Neural cell (in vitro differentiated cells): ENCODE data around the gene DTD2. TPM values are rescaled to one million over a fixed set of nuclear protein-coding genes. Genes with fewer than 3 reads are reported as not detected.

Experiments
- H2AFZ ChIP-seq: fragments of 200-600, 300-800 bp; sonication (generic), shearing (Covaris generic); 2 replicates; pipeline ENCODE4 v1.6.0; 2014; ENCODE audit warnings: low read depth, mild to moderate bottlenecking, antibody characterized with exemption, low read length, moderate library complexity
- H3F3A ChIP-seq: fragments of 200-600 bp; shearing (Covaris generic); 2 replicates; pipeline ENCODE4 v1.6.1; 2016; ENCODE audit warnings: mild to moderate bottlenecking, moderate library complexity, mixed read lengths, antibody characterized with exemption, low read length; ENCODE audit not compliant: insufficient read depth, poor library complexity, severe bottlenecking
- H3K27ac ChIP-seq: fragments of 200-600, 300-800 bp; sonication (generic), shearing (Covaris generic); 2 replicates; pipeline ENCODE4 v1.5.1; 2014; ENCODE audit warnings: mild to moderate bottlenecking, low read length, moderate library complexity
- H3K27me3 ChIP-seq: fragments of 300-800, 200-600 bp; sonication (generic), shearing (Covaris generic); 2 replicates; pipeline ENCODE4 v1.6.0; 2014; ENCODE audit warnings: mild to moderate bottlenecking, low read depth, low read length, moderate library complexity; ENCODE audit not compliant: insufficient read depth
- H3K36me3 ChIP-seq: fragments of 300-800, 200-600 bp; sonication (generic), shearing (Covaris generic); 2 replicates; pipeline ENCODE4 v1.5.1; 2014; ENCODE audit warnings: mild to moderate bottlenecking, antibody characterized with exemption, low read length, moderate library complexity; ENCODE audit not compliant: insufficient read depth
- H3K4me2 ChIP-seq: fragments of 300-800, 200-600 bp; sonication (generic), shearing (Covaris generic); 2 replicates; pipeline ENCODE4 v1.6.0; 2014; ENCODE audit warnings: mild to moderate bottlenecking, low read length
- H3K4me3 ChIP-seq: fragments of 300-800, 200-600 bp; sonication (generic), shearing (Covaris generic); 2 replicates; pipeline ENCODE4 v1.5.1; 2014; ENCODE audit warnings: mild to moderate bottlenecking, low read length, moderate library complexity
- H3K79me2 ChIP-seq: fragments of 200-600 bp; shearing (Covaris generic); replicated peaks from 2 replicates; pipeline ENCODE4 v1.6.0; 2014; ENCODE audit warnings: mild to moderate bottlenecking, low read length, moderate library complexity; ENCODE audit not compliant: insufficient read depth
- H3K9ac ChIP-seq: fragments of 300-800, 200-600 bp; sonication (generic), shearing (Covaris generic); 2 replicates; pipeline ENCODE4 v1.6.1; 2016; ENCODE audit warnings: mild to moderate bottlenecking, low read length, mixed read lengths
- H3K9me2 ChIP-seq: fragments of 200-600 bp; shearing (Covaris generic); 2 replicates; pipeline ENCODE4 v1.6.1; 2016; ENCODE audit warnings: mild to moderate bottlenecking, low read length, mixed read lengths; ENCODE audit not compliant: insufficient read depth
- H3K9me3 ChIP-seq: fragments of 200-600, 300-800 bp; sonication (generic), shearing (Covaris generic); 2 replicates; pipeline ENCODE4 v1.6.1; 2016; ENCODE audit warnings: mild to moderate bottlenecking, mixed run types, low read length, moderate library complexity, mixed read lengths
- H4K20me1 ChIP-seq: fragments of 200-600 bp; shearing (Covaris generic); 2 replicates; pipeline ENCODE4 v1.6.1; 2016; ENCODE audit warnings: mild to moderate bottlenecking, mixed run types; ENCODE audit not compliant: insufficient read depth
- EP300 ChIP-seq: fragments of 450-650 bp; conservative IDR thresholded peaks from 2 replicates; pipeline ENCODE4 v1.6.1; 2014; ENCODE audit warnings: antibody characterized with exemption, mild to moderate bottlenecking, moderate library complexity; ENCODE audit not compliant: poor library complexity, severe bottlenecking
- EZH2 ChIP-seq: fragments of 200-600, 300-800 bp; shearing (Covaris generic), sonication (generic); IDR thresholded peaks from 2 replicates; pipeline ENCODE4 v1.6.1; 2014; ENCODE audit warnings: antibody characterized with exemption, low read length, borderline replicate concordance, mild to moderate bottlenecking; ENCODE audit not compliant: insufficient read depth, poor library complexity, severe bottlenecking
- MXI1 ChIP-seq: fragments of 450-650 bp; conservative IDR thresholded peaks from 2 replicates; pipeline ENCODE4 v1.6.1; 2014; ENCODE audit warnings: antibody characterized with exemption, mild to moderate bottlenecking; ENCODE audit not compliant: poor library complexity, severe bottlenecking
- POLR2AphosphoS5 ChIP-seq: IDR thresholded peaks from 2 replicates; pipeline ENCODE4 v1.6.1; 2012
- RAD21 ChIP-seq: fragments of 450-650 bp; conservative IDR thresholded peaks from 2 replicates; pipeline ENCODE4 v1.6.1; 2014; ENCODE audit warnings: antibody characterized with exemption, mild to moderate bottlenecking, moderate library complexity
- SMC3 ChIP-seq: fragments of 450-650 bp; conservative IDR thresholded peaks from 2 replicates; pipeline ENCODE4 v1.6.1; 2014; ENCODE audit warnings: antibody characterized with exemption, mild to moderate bottlenecking, moderate library complexity; ENCODE audit not compliant: poor library complexity
- TAF1 ChIP-seq: IDR thresholded peaks from 2 replicates; pipeline ENCODE4 v1.6.1; 2012; ENCODE audit warnings: low read depth
- polyA plus RNA-seq: library from polyadenylated mRNA; depleted of rRNA; stranded (reverse); fragments of >200 nt; gene quantifications from 2 replicates; pipeline ENCODE4 v1.2.3, GENCODE V29; 2014
- TF ChIP-seq, protein P1 (sequence below): IDR thresholded peaks from 2 replicates; pipeline ENCODE4 v1.6.1; 2012; ENCODE audit warnings: borderline replicate concordance
- TF ChIP-seq, protein P2 (sequence below): fragments of 450-650 bp; IDR thresholded peaks from 2 replicates; pipeline ENCODE4 v1.5.1; 2014; ENCODE audit warnings: antibody characterized with exemption, mild to moderate bottlenecking, moderate library complexity; ENCODE audit not compliant: poor library complexity, severe bottlenecking

DTD2 gene
- polyA plus RNA-seq, 1 donor from 2014 or later = 38.8 TPM

DNA sequence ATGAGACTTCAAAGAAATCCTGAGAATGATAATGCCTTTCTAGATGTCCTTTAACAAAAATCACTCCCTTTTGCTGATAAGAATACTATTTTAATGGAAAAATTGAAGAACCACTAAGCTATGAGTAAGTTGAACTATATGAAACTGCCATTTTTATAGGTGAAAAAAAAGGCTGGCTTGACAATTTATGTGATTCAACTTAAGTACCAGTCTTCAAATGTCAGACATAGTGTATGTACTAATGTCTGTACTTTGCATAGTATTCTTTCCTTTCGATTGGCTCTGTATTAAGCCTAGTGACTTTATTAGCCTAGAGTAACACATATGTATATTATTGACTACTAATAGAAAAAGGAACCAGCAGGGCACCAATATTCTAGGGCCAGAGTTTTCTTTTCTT lies 48.9 kb downstream of the DTD2 start:
- Histone ChIP-seq H4K20me1 (no peaks in the 10 kb centered on the region), H3K9me3 (no peaks in the 10 kb centered on the region), H2AFZ (no peak overlapping the region), H3K9ac (no peak overlapping the region), H3K4me3 (no peak overlapping the region), H3K9me2 (no peaks in the 10 kb centered on the region), H3K4me2 (no peak overlapping the region), H3K27ac (no peak overlapping the region), H3F3A (no peaks in the 10 kb centered on the region), H3K27me3 (no peaks in the 10 kb centered on the region), H3K36me3 (no peaks in the 10 kb centered on the region), H3K79me2 (no peaks in the 10 kb centered on the region)
- TF ChIP-seq MXI1 = no peak

DNA sequence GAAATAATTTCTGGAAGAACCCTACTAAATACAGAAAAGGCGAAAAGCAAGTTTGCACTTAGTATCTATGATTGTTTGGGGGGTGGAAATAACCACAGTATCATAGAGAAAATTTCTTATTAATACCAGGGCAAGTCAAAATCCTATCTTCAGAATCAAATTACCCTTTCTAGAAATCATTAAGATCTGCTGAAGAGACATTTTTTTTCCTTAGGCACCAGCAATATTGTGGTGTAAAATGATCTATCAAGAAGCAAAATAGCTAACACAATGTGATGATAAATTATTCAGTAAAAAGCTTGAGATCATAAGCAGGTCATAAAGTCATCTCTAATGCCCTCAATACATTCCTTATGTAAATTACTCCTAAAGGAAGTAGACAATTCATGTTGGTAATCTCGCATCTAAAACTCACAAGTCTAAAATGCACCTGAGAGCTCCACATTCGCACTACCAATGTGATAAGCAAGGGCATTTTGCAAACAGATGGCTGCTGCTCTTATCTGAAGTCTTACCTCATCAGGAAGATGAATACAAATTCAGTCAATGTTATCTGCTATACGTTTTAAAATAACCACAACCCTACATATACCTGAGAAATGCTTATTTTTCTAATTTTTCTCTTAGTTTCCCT lies 51.6 kb downstream of the DTD2 start:
- Histone ChIP-seq H3K79me2 (no peaks in the 10 kb centered on the region), H3K36me3 (no peaks in the 10 kb centered on the region), H3K27ac (no peak overlapping the region), H3K9ac (no peak overlapping the region), H3K4me2 (no peak overlapping the region), H3K9me2 (no peaks in the 10 kb centered on the region), H3F3A (no peaks in the 10 kb centered on the region), H3K27me3 (no peaks in the 10 kb centered on the region), H3K4me3 (no peak overlapping the region), H3K9me3 (no peaks in the 10 kb centered on the region), H4K20me1 (no peaks in the 10 kb centered on the region), H2AFZ (no peak overlapping the region)
- TF ChIP-seq, protein P1, sequence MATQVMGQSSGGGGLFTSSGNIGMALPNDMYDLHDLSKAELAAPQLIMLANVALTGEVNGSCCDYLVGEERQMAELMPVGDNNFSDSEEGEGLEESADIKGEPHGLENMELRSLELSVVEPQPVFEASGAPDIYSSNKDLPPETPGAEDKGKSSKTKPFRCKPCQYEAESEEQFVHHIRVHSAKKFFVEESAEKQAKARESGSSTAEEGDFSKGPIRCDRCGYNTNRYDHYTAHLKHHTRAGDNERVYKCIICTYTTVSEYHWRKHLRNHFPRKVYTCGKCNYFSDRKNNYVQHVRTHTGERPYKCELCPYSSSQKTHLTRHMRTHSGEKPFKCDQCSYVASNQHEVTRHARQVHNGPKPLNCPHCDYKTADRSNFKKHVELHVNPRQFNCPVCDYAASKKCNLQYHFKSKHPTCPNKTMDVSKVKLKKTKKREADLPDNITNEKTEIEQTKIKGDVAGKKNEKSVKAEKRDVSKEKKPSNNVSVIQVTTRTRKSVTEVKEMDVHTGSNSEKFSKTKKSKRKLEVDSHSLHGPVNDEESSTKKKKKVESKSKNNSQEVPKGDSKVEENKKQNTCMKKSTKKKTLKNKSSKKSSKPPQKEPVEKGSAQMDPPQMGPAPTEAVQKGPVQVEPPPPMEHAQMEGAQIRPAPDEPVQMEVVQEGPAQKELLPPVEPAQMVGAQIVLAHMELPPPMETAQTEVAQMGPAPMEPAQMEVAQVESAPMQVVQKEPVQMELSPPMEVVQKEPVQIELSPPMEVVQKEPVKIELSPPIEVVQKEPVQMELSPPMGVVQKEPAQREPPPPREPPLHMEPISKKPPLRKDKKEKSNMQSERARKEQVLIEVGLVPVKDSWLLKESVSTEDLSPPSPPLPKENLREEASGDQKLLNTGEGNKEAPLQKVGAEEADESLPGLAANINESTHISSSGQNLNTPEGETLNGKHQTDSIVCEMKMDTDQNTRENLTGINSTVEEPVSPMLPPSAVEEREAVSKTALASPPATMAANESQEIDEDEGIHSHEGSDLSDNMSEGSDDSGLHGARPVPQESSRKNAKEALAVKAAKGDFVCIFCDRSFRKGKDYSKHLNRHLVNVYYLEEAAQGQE = no peak
- TF ChIP-seq RAD21 (no peak), POLR2AphosphoS5 (no peak), EP300 (no peak)
- TF ChIP-seq, protein P2, sequence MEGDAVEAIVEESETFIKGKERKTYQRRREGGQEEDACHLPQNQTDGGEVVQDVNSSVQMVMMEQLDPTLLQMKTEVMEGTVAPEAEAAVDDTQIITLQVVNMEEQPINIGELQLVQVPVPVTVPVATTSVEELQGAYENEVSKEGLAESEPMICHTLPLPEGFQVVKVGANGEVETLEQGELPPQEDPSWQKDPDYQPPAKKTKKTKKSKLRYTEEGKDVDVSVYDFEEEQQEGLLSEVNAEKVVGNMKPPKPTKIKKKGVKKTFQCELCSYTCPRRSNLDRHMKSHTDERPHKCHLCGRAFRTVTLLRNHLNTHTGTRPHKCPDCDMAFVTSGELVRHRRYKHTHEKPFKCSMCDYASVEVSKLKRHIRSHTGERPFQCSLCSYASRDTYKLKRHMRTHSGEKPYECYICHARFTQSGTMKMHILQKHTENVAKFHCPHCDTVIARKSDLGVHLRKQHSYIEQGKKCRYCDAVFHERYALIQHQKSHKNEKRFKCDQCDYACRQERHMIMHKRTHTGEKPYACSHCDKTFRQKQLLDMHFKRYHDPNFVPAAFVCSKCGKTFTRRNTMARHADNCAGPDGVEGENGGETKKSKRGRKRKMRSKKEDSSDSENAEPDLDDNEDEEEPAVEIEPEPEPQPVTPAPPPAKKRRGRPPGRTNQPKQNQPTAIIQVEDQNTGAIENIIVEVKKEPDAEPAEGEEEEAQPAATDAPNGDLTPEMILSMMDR = no peak

DNA sequence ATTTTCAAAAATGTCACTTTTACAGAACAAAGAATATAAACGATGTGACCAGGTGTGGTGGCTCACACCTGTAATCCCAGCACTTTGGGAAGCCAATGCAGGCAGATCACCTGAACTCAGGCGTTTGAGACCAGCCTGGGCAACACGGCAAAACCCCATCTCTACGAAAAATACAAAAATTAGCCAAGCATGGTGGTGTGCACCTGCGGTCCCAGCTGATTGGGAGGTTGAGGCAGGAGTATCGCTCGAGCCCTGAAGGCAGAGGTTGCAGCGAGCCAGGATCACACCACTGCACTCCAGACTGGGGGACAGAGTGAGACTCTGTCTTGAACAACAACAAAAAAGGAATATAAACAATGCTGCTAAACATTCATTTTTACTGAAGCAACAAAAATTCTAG lies 52.2 kb downstream of the DTD2 start:
- no peak overlapping the region for H3K9ac ChIP-seq
- TF ChIP-seq POLR2AphosphoS5 (no peak), TAF1 (no peak), SMC3 (no peak), MXI1 (no peak), RAD21 (no peak), EZH2 (no peak), EP300 (no peak)
- TF ChIP-seq, protein P1 = no peak
- TF ChIP-seq, protein P2 = no peak
- no peaks in the 10 kb centered on the region for H3F3A ChIP-seq
- H4K20me1 ChIP-seq = no peaks in the 10 kb centered on the region
- no peak overlapping the region for H2AFZ ChIP-seq
- no peaks in the 10 kb centered on the region for H3K9me2 ChIP-seq
- no peaks in the 10 kb centered on the region for H3K9me3 ChIP-seq
- no peak overlapping the region for H3K4me3 ChIP-seq
- H3K27me3 ChIP-seq = no peaks in the 10 kb centered on the region
- no peaks in the 10 kb centered on the region for H3K36me3 ChIP-seq
- H3K27ac ChIP-seq = no peak overlapping the region
- H3K4me2 ChIP-seq = no peak overlapping the region
- H3K79me2 ChIP-seq = no peaks in the 10 kb centered on the region
